CD4-positive, alpha-beta T cell treated with Interleukin-1 beta for 1 hour (primary cell): Measurements from ENCODE around the gene UBA52.

Experiments
- DNase-seq, 2 donors: peaks; one replicate each; pipeline ENCODE4 v3.0.0-alpha.2; 2020 to 2022

Gene UBA52

DNA sequence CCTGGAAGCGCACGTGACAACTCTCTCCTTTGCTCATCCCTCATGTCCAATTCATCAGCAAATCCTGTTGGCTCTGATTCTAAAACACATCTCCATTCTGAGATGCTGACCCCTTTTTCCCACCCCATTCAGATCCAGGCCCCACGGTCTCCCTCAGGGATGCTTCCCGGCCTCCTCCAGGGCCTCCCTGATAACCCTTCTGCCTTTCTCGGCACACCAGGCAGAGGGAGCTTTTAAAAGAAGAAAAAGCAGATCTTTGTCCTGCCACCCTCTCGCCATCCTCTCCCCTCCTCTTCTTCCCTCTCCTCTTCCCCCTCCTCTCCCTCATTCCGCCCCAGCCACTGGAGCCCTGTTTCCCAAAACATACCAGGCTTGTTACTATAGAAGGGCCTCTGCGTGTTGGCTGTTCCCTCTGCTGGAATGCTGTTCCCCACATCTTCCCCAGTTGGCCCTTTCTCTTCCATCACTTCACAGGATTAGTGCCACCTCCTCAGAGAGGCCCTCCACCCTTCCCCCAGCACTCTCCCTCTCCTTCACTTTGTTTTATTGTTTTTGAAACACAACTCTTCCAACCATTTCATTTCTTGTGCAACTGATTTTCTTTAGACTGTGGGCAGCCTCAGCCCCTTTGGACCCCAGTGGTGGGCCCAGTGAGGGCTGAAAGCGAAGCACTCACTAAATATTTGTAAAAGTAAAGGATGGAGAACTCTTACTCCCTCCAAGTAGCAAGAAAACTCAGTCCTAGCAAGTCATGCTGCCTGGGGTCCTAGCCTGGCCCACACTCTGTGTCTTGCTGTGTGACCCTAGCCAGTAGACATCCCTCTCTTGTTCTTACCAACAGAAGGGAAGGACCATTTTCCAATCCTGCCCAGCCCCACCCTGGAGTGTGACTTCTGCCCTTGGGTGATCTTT, 37.4 kb downstream of the UBA52 start:
- DNase-seq = no peak

DNA sequence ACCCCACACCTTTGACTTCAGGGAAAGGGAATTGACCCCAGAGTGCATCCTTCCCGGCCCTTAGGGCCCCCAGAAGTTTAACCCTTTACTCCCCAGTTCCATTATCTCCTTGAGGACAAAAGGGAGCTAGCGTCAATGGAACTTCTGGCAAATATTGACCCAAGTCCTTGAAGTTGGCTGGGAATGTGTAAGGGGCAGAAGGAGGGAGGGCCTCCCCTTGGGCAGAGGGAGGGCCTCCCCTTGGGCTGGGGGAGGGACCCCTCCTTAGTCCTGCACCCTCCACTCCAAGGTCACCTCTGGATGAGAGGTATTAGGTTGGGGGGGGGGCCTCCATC, 38.0 kb downstream of the UBA52 start:
- no peak for DNase-seq

DNA sequence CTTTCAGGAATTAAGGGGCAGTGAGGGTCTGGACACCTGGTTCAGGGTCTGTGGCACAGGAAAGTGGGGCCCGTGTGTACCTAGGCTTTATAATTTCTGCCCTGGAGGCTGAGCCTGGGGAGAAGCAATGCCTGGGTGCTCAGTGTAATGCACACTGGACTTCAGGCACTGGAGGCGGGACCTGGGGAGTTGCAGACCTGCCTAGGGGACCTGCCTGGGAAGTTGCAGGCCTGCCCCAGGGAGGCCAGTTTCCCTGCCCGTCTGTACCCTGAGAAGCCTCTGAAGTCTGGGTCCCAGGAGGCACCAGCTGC, 38.5 kb downstream of the UBA52 start:
- no peak for DNase-seq

DNA sequence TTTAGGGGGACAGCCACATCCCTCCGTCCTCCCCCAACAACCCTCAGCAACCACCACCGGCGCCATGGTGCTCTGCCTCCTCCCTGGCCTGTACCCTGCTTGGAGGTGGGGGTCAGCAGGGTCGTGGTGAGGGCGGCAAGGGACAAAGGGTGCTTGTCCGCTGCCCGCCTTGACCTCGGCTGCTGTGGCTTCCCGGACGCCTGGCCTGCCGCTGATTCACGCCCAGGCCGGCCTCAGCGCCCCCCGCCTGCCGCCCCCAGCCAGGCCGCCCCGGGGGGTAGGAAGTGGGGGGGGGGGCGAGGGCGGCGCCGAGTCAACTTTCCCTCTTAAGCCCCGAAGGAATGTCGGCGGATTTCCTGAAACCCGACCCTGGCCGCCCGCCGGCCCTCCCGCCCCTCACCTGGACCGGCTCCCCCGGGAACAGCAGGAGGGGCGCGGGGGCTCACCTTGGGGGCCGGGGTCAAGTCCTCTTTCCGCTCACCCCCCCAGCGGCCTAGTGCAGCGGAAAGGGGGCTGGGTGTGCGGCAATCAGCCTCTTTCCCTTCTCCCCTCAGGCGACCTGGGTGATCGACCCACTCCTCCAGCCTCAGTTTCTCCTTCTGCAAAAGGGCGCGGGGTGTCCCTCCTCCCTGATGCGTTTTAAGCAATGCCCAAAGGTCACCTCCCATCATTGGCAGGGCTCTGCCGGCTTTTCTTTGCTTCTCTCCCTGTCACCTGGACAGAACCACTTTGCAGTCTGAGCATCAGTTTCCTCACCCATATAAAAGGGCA, 39.1 kb downstream of the UBA52 start:
- no peak for DNase-seq

DNA sequence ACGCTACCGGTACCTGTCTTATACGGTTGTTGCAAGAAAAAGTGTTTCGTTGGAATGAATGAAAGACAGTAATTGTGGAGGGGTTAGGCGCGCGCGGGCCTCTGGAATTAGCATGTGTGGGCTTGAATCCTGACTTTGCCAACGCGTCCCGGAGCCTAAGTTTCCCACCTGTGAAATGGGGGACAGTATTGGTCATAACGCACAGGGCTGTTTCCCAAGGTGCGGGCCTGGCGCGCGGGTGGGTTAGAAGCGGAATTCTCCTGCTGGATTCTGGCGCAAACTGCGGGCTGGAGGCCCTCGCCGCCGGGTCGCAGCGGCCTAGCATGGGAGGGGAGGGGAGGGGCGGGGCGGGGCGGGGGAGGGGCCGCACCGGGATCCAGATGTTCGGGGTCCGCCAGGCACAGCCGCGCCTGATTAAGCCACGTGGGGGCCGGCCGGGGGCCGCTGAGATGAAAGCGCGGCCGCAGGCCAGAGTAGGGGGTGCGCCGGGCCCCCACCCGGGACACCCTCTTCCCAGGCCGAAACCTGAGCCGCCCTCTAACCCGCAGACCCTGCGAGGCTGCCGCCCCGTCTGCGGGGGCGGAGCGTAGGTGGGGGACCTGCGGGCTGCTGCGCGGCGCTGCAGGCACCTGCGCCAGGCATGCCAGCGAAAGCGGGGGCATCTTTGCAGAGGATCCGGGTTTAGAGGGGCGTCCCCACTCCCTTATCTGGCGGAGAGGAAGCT, 39.8 kb downstream of the UBA52 start:
- peak; percentile 26 to 30 for DNase-seq

DNA sequence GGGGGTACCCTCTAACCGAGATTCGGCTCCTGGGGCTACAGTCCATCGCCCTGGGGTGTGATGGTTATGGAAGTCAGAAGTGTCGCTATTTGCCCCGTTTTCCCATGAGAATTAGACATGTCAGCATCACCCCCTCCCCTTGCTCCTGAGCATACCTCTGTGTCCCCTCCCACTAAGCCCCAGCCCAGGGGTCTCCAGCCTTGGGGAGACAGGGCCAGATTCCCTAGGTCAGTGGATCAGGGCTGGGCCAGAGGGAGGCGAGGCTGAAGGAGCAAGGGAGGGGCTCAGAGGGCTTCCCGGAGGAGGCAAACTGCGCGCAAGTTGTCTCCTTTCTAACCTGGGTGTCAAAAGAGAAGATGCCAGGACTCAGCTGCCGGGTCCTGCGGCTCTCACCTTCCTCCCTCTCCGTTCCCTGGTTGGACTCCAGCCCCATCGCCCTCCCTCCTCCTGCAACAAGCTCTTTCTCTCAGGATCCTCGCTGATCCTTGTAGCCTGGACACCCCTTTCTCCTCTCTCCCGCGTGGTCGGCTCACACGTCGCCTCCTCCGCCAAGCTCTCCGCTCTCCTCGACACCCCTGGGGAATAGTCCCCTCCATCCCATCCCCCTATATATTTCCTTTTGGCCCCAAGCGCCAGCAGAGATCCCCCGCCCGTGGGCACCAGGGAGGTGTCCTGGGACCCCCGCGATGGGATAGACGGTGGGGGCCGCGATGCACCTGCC, 40.6 kb downstream of the UBA52 start:
- no peak for DNase-seq

DNA sequence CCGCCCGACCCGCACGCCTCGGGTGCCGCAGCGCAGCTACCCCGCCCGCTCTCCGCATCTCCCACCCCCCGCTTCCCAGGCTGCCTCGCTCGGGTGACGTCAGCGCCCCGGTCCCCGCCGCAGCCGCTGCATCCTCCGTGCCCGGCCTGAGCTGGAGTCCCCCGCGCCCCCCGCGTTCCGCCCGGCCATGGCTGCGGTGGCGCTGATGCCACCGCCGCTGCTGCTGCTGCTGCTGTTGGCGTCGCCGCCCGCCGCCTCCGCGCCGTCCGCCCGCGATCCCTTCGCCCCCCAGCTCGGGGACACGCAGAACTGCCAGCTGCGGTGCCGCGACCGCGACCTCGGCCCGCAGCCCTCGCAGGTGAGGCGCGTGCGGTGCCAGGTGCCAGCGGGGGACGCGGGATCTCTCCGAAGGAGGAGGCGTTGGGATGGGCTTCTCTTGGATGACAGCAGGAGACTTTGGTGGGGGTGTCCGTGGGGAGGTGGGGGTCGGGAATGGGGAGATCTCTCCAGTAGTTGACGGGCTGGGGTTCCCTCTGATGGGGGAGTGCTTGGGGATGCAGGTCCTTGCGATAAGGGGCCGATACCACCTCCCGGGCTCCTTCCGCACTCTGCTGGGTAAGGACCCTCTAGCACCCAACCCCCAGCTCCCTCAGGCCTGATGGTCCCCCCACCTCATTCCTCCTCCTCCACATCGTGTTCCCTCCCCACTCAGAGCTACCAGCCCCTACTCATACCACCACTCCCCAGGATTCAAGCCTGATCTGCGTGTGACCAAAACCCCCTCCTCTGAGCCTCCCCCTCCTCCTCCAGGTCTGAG, 41.3 kb downstream of the UBA52 start, which contains the start of gene TMEM59L:
Gene TMEM59L, plus strand, starts transcription at position 99 of the 817 bp plus-strand sequence. Its CDS starts 89 bp downstream, at position 188.
- DNase-seq = peak; percentile 58 to 63

DNA sequence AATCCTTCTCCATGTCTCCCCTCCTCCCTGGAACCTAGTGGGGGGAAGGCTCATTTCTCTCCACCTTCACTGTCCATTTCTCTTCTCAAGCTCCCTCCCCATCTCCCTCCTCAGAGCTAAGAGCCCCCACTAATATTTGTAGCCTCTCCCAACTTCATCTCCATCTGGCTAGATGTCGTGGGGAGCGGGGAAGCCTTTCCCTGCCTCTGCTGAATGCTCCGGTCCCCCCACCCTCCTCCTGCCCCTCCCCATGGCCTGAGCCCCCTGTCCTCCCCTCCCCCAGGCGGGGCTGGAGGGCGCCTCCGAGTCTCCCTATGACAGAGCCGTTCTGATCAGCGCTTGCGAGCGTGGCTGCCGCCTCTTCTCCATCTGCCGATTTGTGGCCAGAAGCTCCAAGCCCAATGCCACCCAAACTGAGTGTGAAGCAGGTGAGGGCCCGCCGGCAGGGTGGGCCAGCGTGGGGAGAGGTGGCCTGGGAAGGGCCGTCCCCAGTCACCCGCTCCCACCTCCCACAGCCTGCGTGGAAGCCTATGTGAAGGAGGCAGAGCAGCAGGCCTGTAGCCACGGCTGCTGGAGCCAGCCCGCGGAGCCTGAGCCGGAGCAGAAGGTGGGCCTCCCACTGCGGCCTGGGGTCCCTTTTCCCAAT, 42.1 kb downstream of the UBA52 start:
- no peak for DNase-seq

DNA sequence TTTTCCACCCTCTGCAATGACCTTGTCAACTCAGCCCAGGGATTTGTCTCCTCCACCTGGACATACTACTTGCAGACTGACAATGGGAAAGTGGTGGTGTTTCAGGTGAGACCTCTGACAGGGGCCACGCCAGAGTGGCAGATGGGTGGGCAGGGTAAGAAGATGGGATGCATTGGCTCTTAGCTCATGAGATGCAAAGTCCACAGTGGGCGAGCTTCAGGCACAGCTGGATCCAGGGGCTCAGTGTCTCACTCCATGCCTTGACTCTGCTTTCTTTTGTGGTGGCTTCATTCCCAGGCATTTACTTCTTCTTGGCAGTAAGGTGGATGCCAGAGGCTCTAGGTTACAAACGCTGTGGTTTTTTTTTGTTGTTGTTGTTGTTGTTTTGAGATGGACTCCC, 44.4 kb downstream of the UBA52 start:
- no peak for DNase-seq

DNA sequence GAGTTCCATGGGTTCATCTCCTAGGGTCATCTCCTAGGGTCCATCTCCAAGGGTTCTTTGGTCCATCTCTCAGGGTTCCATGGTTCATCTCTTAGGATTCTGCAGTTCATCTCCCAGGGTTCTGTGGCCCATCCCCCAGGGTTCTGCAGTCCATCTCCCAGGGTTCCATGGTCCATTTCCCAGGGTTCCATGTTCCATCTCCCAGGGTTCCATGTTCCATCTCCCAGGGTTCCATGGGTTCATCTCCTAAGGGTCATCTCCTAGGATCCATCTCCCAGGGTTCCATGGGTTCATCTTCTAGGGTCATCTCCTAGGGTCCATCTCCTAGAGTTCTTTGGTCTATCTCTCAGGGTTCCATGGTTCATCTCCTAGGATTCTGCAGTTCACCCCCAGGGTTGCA, 45.9 kb downstream of the UBA52 start:
- no peak for DNase-seq

DNA sequence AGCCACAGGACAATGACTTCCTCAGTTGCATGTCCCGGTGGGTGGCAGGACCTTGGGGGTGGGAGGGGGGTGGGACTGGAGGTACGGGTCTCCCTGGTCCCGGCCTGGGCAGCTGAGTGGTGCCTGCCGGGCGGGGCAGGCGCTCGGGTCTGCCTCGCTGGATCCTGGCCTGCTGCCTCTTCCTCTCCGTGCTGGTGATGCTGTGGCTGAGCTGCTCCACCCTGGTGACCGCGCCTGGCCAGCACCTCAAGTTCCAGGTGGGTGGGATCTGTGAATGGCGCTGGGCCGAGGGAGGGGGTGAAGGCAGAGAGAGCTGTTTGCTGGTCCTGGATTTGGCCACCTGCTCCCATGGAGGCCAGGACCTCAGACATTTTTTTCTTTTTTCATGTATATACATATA, 46.6 kb downstream of the UBA52 start:
- no peak for DNase-seq

DNA sequence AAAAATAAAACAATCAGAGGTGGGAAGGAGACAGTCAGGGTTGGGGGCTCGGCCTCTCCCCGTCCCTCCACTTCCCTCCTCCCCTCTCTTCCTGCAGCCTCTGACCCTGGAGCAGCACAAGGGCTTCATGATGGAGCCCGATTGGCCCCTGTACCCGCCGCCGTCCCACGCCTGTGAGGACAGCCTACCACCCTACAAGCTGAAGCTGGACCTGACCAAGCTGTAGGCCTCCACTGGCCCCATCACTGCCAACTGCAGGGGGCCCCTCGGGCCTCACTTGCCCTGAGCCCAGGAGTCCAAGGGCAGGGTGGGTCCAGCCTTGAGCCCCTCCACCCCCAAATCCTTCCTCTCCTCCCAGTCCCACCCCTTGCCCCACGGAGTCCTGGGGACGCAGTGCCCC, 48.7 kb downstream of the UBA52 start:
- DNase-seq = no peak

DNA sequence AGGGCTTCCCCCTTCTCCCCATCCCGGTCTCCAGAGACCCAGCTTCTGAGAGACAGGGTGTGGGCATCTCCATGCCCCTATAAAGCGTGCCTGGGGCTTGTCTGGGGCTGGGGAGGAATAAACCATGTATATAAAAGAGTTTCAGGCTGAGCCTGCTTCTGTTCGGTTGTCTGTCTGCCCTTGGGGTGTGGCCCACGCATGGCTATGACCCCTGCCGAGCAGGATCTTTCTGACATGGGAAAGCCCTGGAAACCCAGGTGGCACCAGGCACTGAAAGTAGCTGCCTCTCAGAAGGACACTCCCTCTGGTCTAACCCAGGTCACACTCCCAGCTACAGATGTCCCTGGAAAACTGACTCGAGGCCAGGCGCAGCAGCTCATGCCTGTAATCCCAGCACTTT, 49.2 kb downstream of the UBA52 start:
- DNase-seq = no peak

DNA sequence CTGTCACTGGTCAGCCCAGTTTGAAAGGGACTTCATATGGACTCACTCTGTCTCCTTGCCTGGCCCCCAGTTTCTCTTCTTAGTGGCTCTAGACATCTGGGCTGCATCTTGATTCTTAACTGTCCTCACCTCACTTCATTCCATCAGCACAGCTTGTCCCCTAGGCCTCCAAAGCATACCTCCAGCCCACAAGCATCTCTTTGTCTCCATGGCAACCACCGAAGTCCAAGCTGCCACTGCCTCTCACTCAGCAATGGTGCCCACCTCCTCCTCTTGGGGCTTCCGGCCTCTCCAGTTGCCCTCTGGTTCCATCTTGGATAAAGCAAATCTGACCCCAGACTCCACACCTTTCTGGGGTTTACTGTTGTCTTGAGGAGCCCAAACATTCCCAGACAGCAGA, 55.2 kb downstream of the UBA52 start:
- no peak for DNase-seq
